HCT116 (cell line): ENCODE data around the gene CCDC177. TPM values are rescaled to one million over a fixed set of nuclear protein-coding genes. Genes with fewer than 3 reads are reported as not detected.

ENCODE experiments used
- ATAC-seq: fragments of 200-7000 bp; cut with Tn5 transposase; 2 replicates; pipeline ENCODE4 v1.9.1; 2020; ENCODE audit warnings: mild to moderate bottlenecking, moderate library complexity
- BruUV-seq: library from RNA; stranded (reverse); fragments of 400-500 nt; replicated peaks from 2 replicates; lab custom pipeline; 2021; lab: Mats Ljungman, UMichigan
- CTCF ChIA-PET: fragments of 300-600 bp; sonication (Branson Sonifier 250); formaldehyde crosslinking; loops from one replicate; lab custom pipeline; 2021; ENCODE audit warnings: antibody characterized with exemption; lab: Charles Lee
- POLR2A ChIA-PET: fragments of 300-600, 350-600 bp; sonication (Branson Sonifier 250); formaldehyde crosslinking; loops from one replicate; lab custom pipeline; 2021; ENCODE audit warnings: antibody characterized with exemption; lab: Charles Lee
- RAD21 ChIA-PET, 2 experiments: fragments of 300-600 bp; sonication (Branson Sonifier 250); formaldehyde crosslinking; loops; one replicate each; lab custom pipeline; 2023; ENCODE audit warnings: low total read pairs in 2 of 2; ENCODE audit not compliant: uncharacterized antibody in 2 of 2, unreplicated experiment in 2 of 2, low non-redundant PET in 1 of 2; lab: Charles Lee
- DNase-seq: peaks from one replicate; pipeline ENCODE4 v3.0.0-alpha.2; 2010; ENCODE audit warnings: low read depth, low spot score
- H2AFZ ChIP-seq: fragments of 200-600 bp; shearing (Covaris generic), sonication (generic); 2 replicates; pipeline ENCODE4 v1.6.1; 2017; ENCODE audit warnings: low read depth, mixed run types, mixed read lengths, antibody characterized with exemption, low read length; ENCODE audit not compliant: poor library complexity, severe bottlenecking
- H3K27ac ChIP-seq: 2 replicates; pipeline ENCODE4 v1.5.1; 2012; ENCODE audit warnings: low read depth, low read length
- H3K27me3 ChIP-seq: fragments of 200-600 bp; sonication (generic); 2 replicates; pipeline ENCODE4 v1.6.1; 2016; ENCODE audit warnings: mixed run types, low read length, mixed read lengths; ENCODE audit not compliant: insufficient read depth
- H3K36me3 ChIP-seq, 2 experiments: fragments of 200-500 bp in 1 of 2; fragments of 200-600 bp in 1 of 2; sonication (Bioruptor generic) in 1 of 2; sonication (generic) in 1 of 2; 2 replicates each; pipeline versions ENCODE4 v1.5.1 to v1.6.1; 2014 to 2016; ENCODE audit warnings: low read length in 2 of 2, inconsistent platforms in 1 of 2, mixed read lengths in 1 of 2, mixed run types in 1 of 2; ENCODE audit not compliant: insufficient read depth in 2 of 2, control insufficient read depth in 1 of 2
- H3K4me1 ChIP-seq, 2 experiments: fragments of 200-600 bp in 1 of 2; sonication (generic) in 1 of 2; 2 replicates each; pipeline versions ENCODE4 v1.5.1 to v1.6.1; 2012 to 2017; ENCODE audit warnings: low read length in 2 of 2, inconsistent platforms in 1 of 2, mild to moderate bottlenecking in 1 of 2, mixed read lengths in 1 of 2, mixed run types in 1 of 2, moderate library complexity in 1 of 2; ENCODE audit not compliant: insufficient read depth in 2 of 2, control insufficient read depth in 1 of 2
- H3K4me2 ChIP-seq: fragments of 200-600 bp; sonication (generic); 2 replicates; pipeline ENCODE4 v1.6.1; 2017; ENCODE audit warnings: mixed run types, low read length, mixed read lengths
- H3K4me3 ChIP-seq, 2 experiments: fragments of 200-600 bp in 1 of 2; sonication (generic) in 1 of 2; replicated peaks in 1 of 2; 2 replicates each; pipeline ENCODE4 v1.5.1; 2011 to 2016; ENCODE audit warnings: low read length in 2 of 2, control low read depth in 1 of 2, low read depth in 1 of 2, mild to moderate bottlenecking in 1 of 2, mixed read lengths in 1 of 2, mixed run types in 1 of 2
- H3K79me2 ChIP-seq: fragments of 200-600 bp; sonication (generic); 2 replicates; pipeline ENCODE4 v1.6.1; 2017; ENCODE audit warnings: mild to moderate bottlenecking, mixed run types, low read length, moderate library complexity, mixed read lengths; ENCODE audit not compliant: insufficient read depth
- H3K9ac ChIP-seq: fragments of 200-600 bp; sonication (generic); 2 replicates; pipeline ENCODE4 v1.6.1; 2016; ENCODE audit warnings: low read length, mixed read lengths
- H3K9me2 ChIP-seq: fragments of 200-600 bp; sonication (generic), shearing (Covaris generic); 2 replicates; pipeline ENCODE4 v1.6.1; 2017; ENCODE audit warnings: mixed run types, mild to moderate bottlenecking, moderate library complexity; ENCODE audit not compliant: insufficient read depth
- H3K9me3 ChIP-seq, 2 experiments: fragments of 200-500 bp in 1 of 2; fragments of 200-600 bp in 1 of 2; sonication (Bioruptor generic) in 1 of 2; sonication (generic) in 1 of 2; 2 replicates each; pipeline ENCODE4 v1.6.1; 2014 to 2017; ENCODE audit warnings: low read length in 2 of 2, mixed read lengths in 2 of 2, inconsistent platforms in 1 of 2, low read depth in 1 of 2, mild to moderate bottlenecking in 1 of 2, mixed run types in 1 of 2, moderate library complexity in 1 of 2; ENCODE audit not compliant: control insufficient read depth in 1 of 2, insufficient read depth in 1 of 2
- H4K20me1 ChIP-seq: fragments of 200-600 bp; sonication (generic), shearing (Covaris generic); 2 replicates; pipeline ENCODE4 v1.6.1; 2017; ENCODE audit warnings: mixed run types, mild to moderate bottlenecking, moderate library complexity; ENCODE audit not compliant: insufficient read depth
- CEBPB ChIP-seq: IDR thresholded peaks from 2 replicates; pipeline ENCODE4 v1.6.1; 2012; ENCODE audit warnings: low read depth
- EGR1 ChIP-seq: IDR thresholded peaks from 2 replicates; pipeline ENCODE4 v1.6.1; 2012; ENCODE audit warnings: low read depth
- EZH2 ChIP-seq: fragments of 200-600 bp; sonication (generic); IDR thresholded peaks from 2 replicates; pipeline ENCODE4 v1.6.1; 2017; ENCODE audit warnings: antibody characterized with exemption, mixed run types
- EZH2phosphoT487 ChIP-seq: fragments of 200-600 bp; IDR thresholded peaks from 2 replicates; pipeline ENCODE4 v1.6.1; 2018; ENCODE audit warnings: antibody characterized with exemption, borderline replicate concordance
- intact Hi-C: fragments of 100-400 bp; cut with micrococcal nuclease; formaldehyde crosslinking; loops from 2 replicates; pipeline ENCODE4 v1.10.0; 2022
- total RNA-seq: library from RNA; stranded (reverse); gene quantifications from one replicate; pipeline ENCODE4 v1.2.1, GENCODE V29; 2021; ENCODE audit not compliant: unreplicated experiment

CCDC177 gene
- total RNA-seq, 1 experiment from 2014 or later, result not detected

DNA sequence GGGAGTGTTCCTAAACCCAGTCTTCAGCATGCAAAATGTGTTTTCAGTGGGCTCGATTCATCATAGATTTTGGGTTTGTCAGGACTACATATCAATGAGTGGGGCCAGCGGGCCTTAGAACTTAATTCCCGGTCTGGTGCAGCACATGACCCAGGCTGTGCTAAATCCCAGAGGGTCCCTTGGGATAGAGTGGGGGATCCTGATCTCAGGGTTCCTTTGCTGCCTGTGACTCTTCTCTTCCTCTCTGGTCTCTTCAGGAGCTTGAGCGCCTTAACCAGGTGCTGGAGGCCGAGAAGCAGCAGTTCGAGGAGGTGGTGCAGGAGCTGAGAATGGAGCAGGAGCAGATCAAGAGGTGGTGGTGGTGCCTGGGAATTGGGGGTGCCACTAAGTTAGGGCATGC, 52.6 kb downstream of the CCDC177 start:
- no peak for DNase-seq
- H3K27ac ChIP-seq, result no peak overlapping the region
- no peak for ATAC-seq
- no peaks in the 10 kb centered on the region for H3K27me3 ChIP-seq
- ChIA-PET RAD21 (no interaction called here), CTCF (no interaction called here), POLR2A (no interaction called here)
- no peak for TF ChIP-seq EGR1
- no peak for TF ChIP-seq EZH2
- no peak for TF ChIP-seq CEBPB
- TF ChIP-seq EZH2phosphoT487, result no peak
- no peak overlapping the region for H3K4me3 ChIP-seq
- H3K36me3 ChIP-seq, result no peaks in the 10 kb centered on the region
- H2AFZ ChIP-seq, result no peak overlapping the region
- intact Hi-C loops, result no loop called here
- no TSS peak for BruUV-seq
- H3K9me3 ChIP-seq, result no peaks in the 10 kb centered on the region
- H3K9ac ChIP-seq, result no peak overlapping the region
- H3K9me2 ChIP-seq, result no peaks in the 10 kb centered on the region
- H4K20me1 ChIP-seq, result no peaks in the 10 kb centered on the region
- H3K79me2 ChIP-seq, result no peaks in the 10 kb centered on the region
- H3K4me2 ChIP-seq, result no peak overlapping the region
- H3K4me1 ChIP-seq, result no peaks in the 10 kb centered on the region

Other genes starting within 250 kb of the CCDC177 start
- gene ERH, start 176.6 kb downstream of the CCDC177 start, total RNA-seq, result 352 TPM
- gene SLC39A9, start 176.2 kb downstream of the CCDC177 start, total RNA-seq, result 80.2 TPM
- 1.2 TPM for gene PLEKHD1, start 90.1 kb downstream of the CCDC177 start, total RNA-seq
- 6.4 TPM for gene SUSD6, start 36.7 kb upstream of the CCDC177 start, total RNA-seq
- 258 TPM for gene SRSF5, start 192.3 kb upstream of the CCDC177 start, total RNA-seq
- gene SLC10A1, start 222.4 kb upstream of the CCDC177 start, total RNA-seq, result not detected